Fibroblast of peridontal ligament (primary cell): ENCODE data around the gene HLA-DQB2.
"Not testable (repeated sequence)": the region's sequence is repeated elsewhere in the genome, so short reads cannot be mapped to it uniquely, and the experiment has no call there.

Experiments used
- DNase-seq: peaks from one replicate; pipeline ENCODE4 v3.0.0-alpha.2; 2010; ENCODE audit errors: extremely low read depth

HLA-DQB2 gene

GRCh38 chr6:32763421-32763820 is at the start of gene HLA-DQB2:
Gene HLA-DQB2 (minus strand): TSS chr6:32763532. CDS start chr6:32763470, 62 bp downstream.
- DNase-seq = peak; percentile 0

- no peak for DNase-seq
Measured at GRCh38 chr6:32809171-32809570, 45.8 kb upstream of the HLA-DQB2 start.

- no peak for DNase-seq
Measured at GRCh38 chr6:32807020-32807580, 43.8 kb upstream of the HLA-DQB2 start.

- not testable (repeated sequence) for DNase-seq
Measured at GRCh38 chr6:32805404-32805803, 42.1 kb upstream of the HLA-DQB2 start.

GRCh38 chr6:32803416-32803815 is 40.1 kb upstream of the HLA-DQB2 start:
- no peak for DNase-seq

- DNase-seq = no peak
Measured at GRCh38 chr6:32799740-32800139, 36.4 kb upstream of the HLA-DQB2 start.

GRCh38 chr6:32799168-32799567 is 35.8 kb upstream of the HLA-DQB2 start:
- DNase-seq = no peak

GRCh38 chr6:32796848-32797776 is 33.8 kb upstream of the HLA-DQB2 start:
- peak; percentile 81 for DNase-seq

- no peak for DNase-seq
Measured at GRCh38 chr6:32794510-32794909, 31.2 kb upstream of the HLA-DQB2 start.

GRCh38 chr6:32792901-32793435 is 29.6 kb upstream of the HLA-DQB2 start:
- DNase-seq = no peak

GRCh38 chr6:32790306-32790705 is 27.0 kb upstream of the HLA-DQB2 start:
- no peak for DNase-seq

GRCh38 chr6:32785781-32786533 is 22.6 kb upstream of the HLA-DQB2 start:
- DNase-seq = peak; percentile 73

GRCh38 chr6:32782923-32783322 is 19.6 kb upstream of the HLA-DQB2 start:
- DNase-seq = not testable (repeated sequence)

GRCh38 chr6:32779036-32779435 is 15.7 kb upstream of the HLA-DQB2 start:
- no peak for DNase-seq

GRCh38 chr6:32775071-32775470 is 11.7 kb upstream of the HLA-DQB2 start:
- DNase-seq = no peak

- DNase-seq = no peak
Measured at GRCh38 chr6:32774426-32774825, 11.1 kb upstream of the HLA-DQB2 start.

GRCh38 chr6:32772656-32773055 is 9.3 kb upstream of the HLA-DQB2 start:
- no peak for DNase-seq

GRCh38 chr6:32764048-32764447 is 716 bp upstream of the HLA-DQB2 start:
- no peak for DNase-seq

GRCh38 chr6:32761548-32761947 is 1.8 kb downstream of the HLA-DQB2 start:
- no peak for DNase-seq

- DNase-seq = no peak
Measured at GRCh38 chr6:32761072-32761471, 2.3 kb downstream of the HLA-DQB2 start.

GRCh38 chr6:32759669-32760068 is 3.7 kb downstream of the HLA-DQB2 start:
- DNase-seq = no peak

GRCh38 chr6:32752580-32752979 is 10.8 kb downstream of the HLA-DQB2 start:
- DNase-seq = no peak
